Calu3 (cell line): Measurements from ENCODE around the gene PKHD1. TPM values are rescaled to one million over a fixed set of nuclear protein-coding genes. Genes with fewer than 3 reads are reported as not detected.

Experiments
- BruUV-seq: library from RNA; stranded (reverse); fragments of 400-500 nt; replicated peaks from 2 replicates; lab custom pipeline; 2021; lab: Mats Ljungman, UMichigan
- CTCF ChIA-PET: fragments of 300-600 bp; sonication (Branson Sonifier 250); formaldehyde crosslinking; loops from one replicate; lab custom pipeline; 2022; ENCODE audit warnings: antibody characterized with exemption; lab: Charles Lee
- DNase-seq: peaks from one replicate; pipeline ENCODE4 v3.0.0; 2022
- H3K27ac Mint-ChIP-seq: one replicate; pipeline ENCODE4 v1.8.0; 2022; ENCODE audit warnings: mixed read lengths; ENCODE audit not compliant: unreplicated experiment
- H3K27me3 Mint-ChIP-seq: one replicate; pipeline ENCODE4 v1.8.0; 2022; ENCODE audit warnings: mixed read lengths; ENCODE audit not compliant: unreplicated experiment
- H3K36me3 Mint-ChIP-seq: one replicate; pipeline ENCODE4 v1.8.0; 2022; ENCODE audit warnings: mild to moderate bottlenecking, moderate library complexity, mixed read lengths; ENCODE audit not compliant: insufficient read depth, unreplicated experiment
- H3K4me1 Mint-ChIP-seq: one replicate; pipeline ENCODE4 v1.8.0; 2022; ENCODE audit warnings: mild to moderate bottlenecking, low read depth, mixed read lengths; ENCODE audit not compliant: unreplicated experiment
- H3K4me3 Mint-ChIP-seq: one replicate; pipeline ENCODE4 v1.8.0; 2022; ENCODE audit warnings: mild to moderate bottlenecking, low read depth, moderate library complexity, mixed read lengths; ENCODE audit not compliant: unreplicated experiment
- H3K9me3 Mint-ChIP-seq: one replicate; pipeline ENCODE4 v1.8.0; 2022; ENCODE audit warnings: low read depth, mixed read lengths; ENCODE audit not compliant: unreplicated experiment
- CTCF ChIP-seq: fragments of 200-600 bp; IDR thresholded peaks from one replicate; pipeline ENCODE4 v1.8.0; 2022; ENCODE audit warnings: antibody characterized with exemption; ENCODE audit not compliant: unreplicated experiment
- intact Hi-C: fragments of 100-400 bp; cut with micrococcal nuclease; formaldehyde crosslinking; loops from one replicate; pipeline ENCODE4 v1.10.0; 2022; ENCODE audit not compliant: unreplicated experiment
- total RNA-seq: library from RNA; stranded (reverse); gene quantifications from 2 replicates; pipeline ENCODE4 v1.2.3, GENCODE V29; 2022

The PKHD1 gene
- total RNA-seq, 1 experiment from 2014 or later: 25.2 TPM

- H3K27ac Mint-ChIP-seq: no peak overlapping the region
- H3K4me1 Mint-ChIP-seq: no peaks in the 10 kb centered on the region
- CTCF ChIA-PET: no interaction called here
- DNase-seq: no peak
- no peak overlapping the region for H3K4me3 Mint-ChIP-seq
- TF ChIP-seq CTCF: no peak
- no peaks in the 10 kb centered on the region for H3K27me3 Mint-ChIP-seq
- intact Hi-C loops: no loop called here
- H3K9me3 Mint-ChIP-seq: no peaks in the 10 kb centered on the region
- no TSS peak for BruUV-seq
- no peaks in the 10 kb centered on the region for H3K36me3 Mint-ChIP-seq
Measured at GRCh38 chr6:51717477-51717876, 369.9 kb downstream of the PKHD1 start.

GRCh38 chr6:51711876-51712275 is 375.5 kb downstream of the PKHD1 start:
- no peaks in the 10 kb centered on the region for H3K9me3 Mint-ChIP-seq
- no peaks in the 10 kb centered on the region for H3K36me3 Mint-ChIP-seq
- TF ChIP-seq CTCF: no peak
- no TSS peak for BruUV-seq
- no peak overlapping the region for H3K27ac Mint-ChIP-seq
- CTCF ChIA-PET: no interaction called here
- no peak for DNase-seq
- H3K4me3 Mint-ChIP-seq: no peak overlapping the region
- intact Hi-C loops: no loop called here
- no peaks in the 10 kb centered on the region for H3K4me1 Mint-ChIP-seq
- H3K27me3 Mint-ChIP-seq: no peaks in the 10 kb centered on the region

- Mint-ChIP-seq H3K9me3 (no peaks in the 10 kb centered on the region), H3K27ac (no peak overlapping the region), H3K4me3 (no peak overlapping the region), H3K27me3 (no peaks in the 10 kb centered on the region), H3K4me1 (peaks cover 8% of the 10 kb centered on the region), H3K36me3 (no peaks in the 10 kb centered on the region)
- no peak for DNase-seq
- intact Hi-C loops: no loop called here
- CTCF ChIA-PET: no interaction called here
- TF ChIP-seq CTCF: no peak
- BruUV-seq: no TSS peak
Measured at GRCh38 chr6:51706086-51706485, 381.3 kb downstream of the PKHD1 start.

- CTCF ChIA-PET: no interaction called here
- Mint-ChIP-seq H3K4me3 (no peak overlapping the region), H3K36me3 (no peaks in the 10 kb centered on the region), H3K27me3 (no peaks in the 10 kb centered on the region), H3K4me1 (peaks cover 8% of the 10 kb centered on the region), H3K9me3 (no peaks in the 10 kb centered on the region), H3K27ac (no peak overlapping the region)
- DNase-seq: no peak
- intact Hi-C loops: no loop called here
- BruUV-seq: no TSS peak
- no peak for TF ChIP-seq CTCF
Measured at GRCh38 chr6:51704932-51705540, 382.4 kb downstream of the PKHD1 start.
